Ishikawa (cell line): Measurements from ENCODE around the gene SPTBN5.

Experiments used
- CEBPB ChIP-seq: IDR thresholded peaks from 2 replicates; pipeline ENCODE4 v1.6.1; 2012
- EP300 ChIP-seq: IDR thresholded peaks from 2 replicates; pipeline ENCODE4 v1.6.1; 2012; ENCODE audit warnings: borderline replicate concordance
- REST ChIP-seq: IDR thresholded peaks from 2 replicates; pipeline ENCODE4 v1.6.1; 2012; ENCODE audit warnings: low read depth, mild to moderate bottlenecking
- TCF12 ChIP-seq: IDR thresholded peaks from 2 replicates; pipeline ENCODE4 v1.6.1; 2012; ENCODE audit warnings: low read depth
- USF1 ChIP-seq: IDR thresholded peaks from 2 replicates; pipeline ENCODE4 v1.6.1; 2012

- TF ChIP-seq CEBPB, result no peak
- TF ChIP-seq EP300, result no peak
- no peak for TF ChIP-seq USF1
- TF ChIP-seq TCF12, result no peak
- TF ChIP-seq REST, result no peak
These were observed 53.9 kb downstream of the SPTBN5 start for GRCh38 chr15:41839781-41840491.
